Activated naive CD4-positive, alpha-beta T cell treated with Interleukin-2 at 50 U/mL for 16 hours (primary cell): ENCODE results near the gene FAM149A.

ENCODE experiments used
- DNase-seq: peaks from one replicate; pipeline ENCODE4 v3.0.0-alpha.2; 2020

FAM149A gene

GRCh38 chr4:186204103-186204559 is 99.6 kb downstream of the FAM149A start:
- no peak for DNase-seq

- no peak for DNase-seq
Measured at GRCh38 chr4:186204686-186205085, 100.2 kb downstream of the FAM149A start.

GRCh38 chr4:186205156-186205555 is 100.7 kb downstream of the FAM149A start:
- DNase-seq = no peak

- no peak for DNase-seq
Measured at GRCh38 chr4:186216465-186217024, 112.0 kb downstream of the FAM149A start.

GRCh38 chr4:186217733-186218293 is 113.3 kb downstream of the FAM149A start:
- DNase-seq = no peak

- no peak for DNase-seq
Measured at GRCh38 chr4:186221624-186222023, 117.1 kb downstream of the FAM149A start.
